Stimulated activated CD4-positive, alpha-beta T cell treated with anti-CD3 and anti-CD28 coated beads, Interleukin-12 subunit alpha, Interleukin-12 subunit beta, amount 100 ng/mL, for 24 hours (primary cell): Measurements from ENCODE around the gene SCAPER.
A peak's percentile ranks its signal among the peaks of the same experiment; 100 is the strongest.

Experiments
- DNase-seq, 2 experiments: peaks; one replicate each; pipeline ENCODE4 v3.0.0-alpha.2; 2020; ENCODE audit warnings: low read depth in 2 of 2

SCAPER gene, protein sequence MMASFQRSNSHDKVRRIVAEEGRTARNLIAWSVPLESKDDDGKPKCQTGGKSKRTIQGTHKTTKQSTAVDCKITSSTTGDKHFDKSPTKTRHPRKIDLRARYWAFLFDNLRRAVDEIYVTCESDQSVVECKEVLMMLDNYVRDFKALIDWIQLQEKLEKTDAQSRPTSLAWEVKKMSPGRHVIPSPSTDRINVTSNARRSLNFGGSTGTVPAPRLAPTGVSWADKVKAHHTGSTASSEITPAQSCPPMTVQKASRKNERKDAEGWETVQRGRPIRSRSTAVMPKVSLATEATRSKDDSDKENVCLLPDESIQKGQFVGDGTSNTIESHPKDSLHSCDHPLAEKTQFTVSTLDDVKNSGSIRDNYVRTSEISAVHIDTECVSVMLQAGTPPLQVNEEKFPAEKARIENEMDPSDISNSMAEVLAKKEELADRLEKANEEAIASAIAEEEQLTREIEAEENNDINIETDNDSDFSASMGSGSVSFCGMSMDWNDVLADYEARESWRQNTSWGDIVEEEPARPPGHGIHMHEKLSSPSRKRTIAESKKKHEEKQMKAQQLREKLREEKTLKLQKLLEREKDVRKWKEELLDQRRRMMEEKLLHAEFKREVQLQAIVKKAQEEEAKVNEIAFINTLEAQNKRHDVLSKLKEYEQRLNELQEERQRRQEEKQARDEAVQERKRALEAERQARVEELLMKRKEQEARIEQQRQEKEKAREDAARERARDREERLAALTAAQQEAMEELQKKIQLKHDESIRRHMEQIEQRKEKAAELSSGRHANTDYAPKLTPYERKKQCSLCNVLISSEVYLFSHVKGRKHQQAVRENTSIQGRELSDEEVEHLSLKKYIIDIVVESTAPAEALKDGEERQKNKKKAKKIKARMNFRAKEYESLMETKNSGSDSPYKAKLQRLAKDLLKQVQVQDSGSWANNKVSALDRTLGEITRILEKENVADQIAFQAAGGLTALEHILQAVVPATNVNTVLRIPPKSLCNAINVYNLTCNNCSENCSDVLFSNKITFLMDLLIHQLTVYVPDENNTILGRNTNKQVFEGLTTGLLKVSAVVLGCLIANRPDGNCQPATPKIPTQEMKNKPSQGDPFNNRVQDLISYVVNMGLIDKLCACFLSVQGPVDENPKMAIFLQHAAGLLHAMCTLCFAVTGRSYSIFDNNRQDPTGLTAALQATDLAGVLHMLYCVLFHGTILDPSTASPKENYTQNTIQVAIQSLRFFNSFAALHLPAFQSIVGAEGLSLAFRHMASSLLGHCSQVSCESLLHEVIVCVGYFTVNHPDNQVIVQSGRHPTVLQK (N-terminal part only)

DNA sequence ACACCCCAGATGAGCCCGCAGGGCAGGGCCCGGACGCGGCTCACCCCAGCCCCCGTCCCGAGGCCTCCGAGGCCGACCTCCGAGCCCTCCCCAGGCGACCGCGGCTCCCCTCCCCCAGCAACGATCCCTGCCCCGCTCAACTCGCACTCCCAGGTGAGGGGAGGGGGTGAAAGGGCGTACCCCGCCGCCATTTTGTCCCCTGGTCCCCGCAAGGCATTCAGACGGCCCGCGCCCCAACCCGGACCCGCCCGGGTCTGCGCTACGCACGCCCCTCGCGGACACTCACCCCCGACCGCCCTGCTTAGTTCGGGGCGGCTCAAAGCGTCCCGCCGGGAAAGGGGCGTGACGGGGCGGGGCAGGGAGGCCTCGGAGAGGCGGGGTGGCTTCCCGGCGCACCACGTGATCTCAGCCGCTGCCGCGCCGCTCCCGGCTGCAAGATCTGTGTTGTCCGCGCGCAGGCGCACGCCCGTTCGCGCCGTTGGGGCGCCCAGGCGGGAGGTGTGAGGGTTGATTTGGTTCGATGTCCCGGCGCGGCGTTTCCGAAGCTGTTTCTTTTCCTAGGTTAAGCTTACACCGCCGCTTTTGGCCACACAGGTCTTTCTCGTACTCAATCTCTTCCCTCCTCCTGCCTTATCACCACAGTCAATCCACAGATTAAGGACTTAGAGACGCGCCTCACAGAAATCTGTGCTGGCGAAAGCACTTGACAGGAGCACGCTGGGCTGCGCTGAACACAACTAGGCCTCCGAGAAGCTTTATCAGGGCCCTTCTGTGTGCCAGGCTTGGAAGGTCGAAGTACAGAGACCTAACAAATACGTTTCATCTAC is at the start of gene SCAPER:
TSS of gene SCAPER (minus strand) at position 328 of the 827 bp plus-strand sequence. CDS start 21,523 bp downstream, outside the sequence.
- DNase-seq: peak; percentile 84 to 91

DNA sequence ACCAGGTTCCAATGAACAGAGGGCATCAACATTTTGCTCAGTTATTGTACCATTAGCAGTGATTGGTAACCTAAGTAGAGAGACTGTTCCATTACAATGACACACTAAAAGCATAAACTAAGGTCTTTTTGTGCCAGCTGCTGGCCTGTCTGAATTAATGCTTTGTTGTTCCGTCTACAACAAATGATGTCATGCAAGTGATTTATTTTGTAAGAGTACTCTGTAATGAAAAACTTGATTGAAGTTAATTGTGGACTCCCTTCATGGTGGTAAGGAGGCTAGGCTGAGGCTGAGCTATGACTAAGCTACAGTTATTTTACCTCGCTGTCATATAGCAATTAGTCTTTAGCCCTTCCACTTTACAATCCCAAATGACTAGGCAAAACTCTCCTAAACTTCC is 49.6 kb upstream of the SCAPER start:
- no peak for DNase-seq

DNA sequence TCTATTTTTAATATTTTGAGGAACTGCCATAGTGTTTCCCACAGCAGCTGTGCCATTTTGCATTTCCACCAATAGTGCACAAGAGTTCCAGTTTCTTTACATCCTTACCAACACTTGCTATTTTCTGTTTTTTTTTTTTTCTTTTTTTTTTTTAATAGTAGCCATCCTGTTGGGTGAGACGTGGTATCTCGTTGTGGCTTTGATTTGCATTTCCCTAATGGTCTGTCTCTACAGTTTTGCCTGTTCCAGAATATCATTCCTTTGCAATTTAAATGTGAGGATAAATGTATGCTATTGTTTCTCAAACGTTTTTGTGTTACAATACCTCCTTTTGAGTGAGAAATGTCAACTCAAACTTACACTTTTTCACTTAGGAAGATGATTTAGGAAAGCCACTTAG is 48.8 kb upstream of the SCAPER start:
- no peak for DNase-seq

DNA sequence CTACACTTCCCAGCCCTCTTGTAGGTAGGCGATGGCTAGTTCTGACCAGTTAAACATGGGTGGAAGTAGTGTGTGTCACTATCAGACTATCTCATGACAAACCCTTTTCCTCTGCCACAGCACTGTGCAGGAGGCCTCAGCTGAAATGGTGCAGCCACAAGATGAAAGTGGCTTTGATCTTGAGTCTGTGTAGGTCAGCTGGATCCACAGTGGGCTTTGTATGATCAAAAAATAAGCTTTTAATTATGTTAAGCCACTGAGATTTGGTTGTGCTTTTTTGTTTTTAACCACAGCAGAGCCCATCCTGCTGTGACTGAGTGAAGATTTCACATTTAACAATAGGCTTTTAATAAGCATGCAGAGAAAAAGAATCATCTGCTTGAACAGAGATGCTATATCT is 46.1 kb upstream of the SCAPER start:
- DNase-seq: no peak

DNA sequence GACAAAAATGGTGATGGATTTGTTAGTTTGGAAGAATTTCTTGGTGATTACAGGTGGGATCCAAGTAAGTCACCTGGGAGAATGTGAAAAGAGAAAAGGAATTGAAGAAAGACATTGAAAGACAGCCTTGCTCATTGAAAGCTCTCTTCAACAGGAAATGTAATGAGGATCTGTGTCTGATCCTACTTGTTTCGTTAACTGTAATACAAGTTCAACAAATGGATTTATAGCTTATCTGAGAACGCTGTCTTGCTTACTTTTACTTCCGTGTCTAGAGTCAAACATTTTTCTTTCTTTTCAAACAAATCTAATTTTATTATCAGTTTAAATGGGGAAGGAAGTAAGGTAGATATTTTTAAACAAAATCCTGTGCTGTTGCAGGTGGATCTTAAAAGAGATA is 42.3 kb upstream of the SCAPER start:
- DNase-seq: no peak

DNA sequence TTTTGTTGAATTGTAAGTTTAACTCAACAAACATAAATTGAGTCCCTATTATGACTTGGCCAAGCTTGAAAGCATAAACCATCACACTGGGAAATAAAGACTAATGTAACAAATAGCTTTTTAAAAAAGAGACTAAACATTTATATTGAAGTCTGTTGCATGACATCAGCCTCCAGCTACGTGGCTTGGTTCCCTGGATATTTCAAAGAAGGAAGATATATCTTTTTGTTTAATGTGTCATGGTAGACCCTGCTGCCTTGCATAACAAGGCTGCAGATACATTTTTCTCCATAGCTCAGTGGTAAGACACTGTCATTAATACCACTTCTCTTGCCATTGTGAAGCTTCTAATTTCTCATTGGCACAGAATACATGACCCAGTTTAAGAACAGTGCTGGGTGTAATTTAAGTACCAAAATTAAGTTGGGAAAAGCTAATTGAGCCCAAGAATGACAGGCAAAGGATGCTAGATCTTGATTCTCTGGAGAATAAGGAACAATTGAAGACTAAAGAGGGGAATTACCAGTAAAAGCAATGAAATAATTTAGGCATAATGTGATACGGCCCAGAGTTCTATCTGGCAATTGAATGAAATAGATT is 40.5 kb upstream of the SCAPER start:
- DNase-seq: no peak

DNA sequence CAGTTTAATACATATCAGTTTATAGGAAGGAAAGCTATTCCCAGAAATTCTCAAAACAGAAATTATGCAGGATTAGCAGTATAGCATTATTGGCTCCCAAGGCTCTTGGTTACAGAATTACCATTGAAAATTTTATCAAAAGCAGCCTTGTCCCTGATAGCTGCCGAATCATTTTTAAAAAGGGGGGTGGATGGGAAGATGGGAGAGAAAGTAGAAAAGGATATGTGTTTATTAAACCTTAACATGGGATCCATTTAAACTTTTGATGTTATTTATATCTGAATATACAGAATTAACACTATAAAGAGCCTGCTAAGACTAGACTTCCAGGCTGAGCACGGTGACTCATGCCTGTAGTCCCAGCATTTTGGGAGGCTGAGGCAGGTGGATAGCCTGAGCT is 37.2 kb upstream of the SCAPER start:
- DNase-seq: no peak

DNA sequence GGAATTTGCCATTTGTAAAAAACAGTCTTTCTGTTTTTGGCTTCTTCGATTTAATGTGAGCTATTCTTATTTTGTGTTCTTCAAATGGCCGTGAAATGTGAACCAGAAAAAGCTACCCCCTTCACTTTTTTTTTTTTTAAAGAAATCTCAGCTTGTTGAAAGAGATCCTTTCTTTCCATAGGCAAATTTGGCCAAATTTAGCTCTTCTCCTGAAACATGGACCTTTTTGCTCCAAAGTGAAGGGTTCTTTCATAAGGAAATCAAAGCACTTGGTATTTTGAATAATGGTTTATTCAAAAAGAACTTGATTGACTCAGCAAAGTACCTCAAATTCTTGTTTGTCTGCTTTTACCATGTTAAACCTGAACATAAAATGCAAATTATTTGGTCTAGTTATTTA is 36.5 kb upstream of the SCAPER start:
- no peak for DNase-seq

DNA sequence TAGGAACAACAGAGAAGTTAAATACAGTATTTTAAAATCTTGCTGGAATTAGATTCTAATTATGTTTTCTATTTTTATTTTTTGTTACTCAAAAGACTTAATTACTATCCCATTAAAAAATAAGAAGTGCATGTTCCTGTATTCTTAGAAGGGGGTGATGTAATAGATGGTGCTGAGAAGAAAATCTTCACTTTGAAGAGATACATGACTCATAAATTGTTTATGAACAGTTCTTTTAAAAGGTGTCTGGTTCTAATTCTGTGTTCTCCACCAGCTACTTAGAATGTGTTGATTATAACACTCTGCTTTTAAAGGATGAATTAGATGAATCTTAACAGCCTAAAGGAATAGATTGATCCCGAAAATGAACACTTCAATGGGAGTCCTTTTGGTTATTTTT is 34.6 kb upstream of the SCAPER start:
- no peak for DNase-seq

DNA sequence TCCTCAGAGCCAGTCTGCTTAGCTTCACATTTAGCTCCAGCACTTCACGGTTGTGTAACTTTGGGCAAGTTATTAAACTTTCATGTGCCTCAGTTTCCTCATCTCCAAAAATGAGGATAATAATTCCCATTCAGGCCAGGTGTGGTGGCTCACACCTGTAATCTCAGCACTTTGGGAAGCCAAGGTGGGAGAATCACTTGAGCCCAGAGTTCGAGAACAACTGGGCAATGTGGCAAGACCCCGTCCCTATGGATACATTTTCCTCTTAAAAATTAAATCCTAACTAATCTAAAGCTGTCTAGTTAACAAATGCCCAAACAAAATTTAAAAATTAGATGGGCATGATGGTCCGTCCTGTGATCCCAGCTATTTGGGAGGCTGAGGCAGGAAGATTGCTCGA is 33.6 kb upstream of the SCAPER start:
- no peak for DNase-seq

DNA sequence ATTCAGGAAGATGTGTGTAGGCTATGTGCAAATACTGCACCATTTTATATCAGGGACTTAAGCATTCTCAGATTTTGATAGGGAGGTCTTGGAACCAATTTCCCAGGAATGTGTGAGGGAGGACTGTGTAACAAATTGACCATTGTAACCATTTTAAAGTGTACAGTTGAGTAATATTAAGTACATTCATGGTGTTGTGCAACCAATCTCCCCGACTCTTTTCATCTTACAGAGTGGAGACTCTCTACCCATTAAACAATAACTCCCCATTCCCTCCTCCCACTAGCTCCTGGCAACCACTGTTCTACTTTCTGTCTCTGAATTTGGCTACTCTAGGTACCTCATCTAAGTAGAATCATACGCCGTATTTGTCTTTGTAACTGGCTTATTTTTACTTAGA is 31.5 kb upstream of the SCAPER start:
- no peak for DNase-seq

DNA sequence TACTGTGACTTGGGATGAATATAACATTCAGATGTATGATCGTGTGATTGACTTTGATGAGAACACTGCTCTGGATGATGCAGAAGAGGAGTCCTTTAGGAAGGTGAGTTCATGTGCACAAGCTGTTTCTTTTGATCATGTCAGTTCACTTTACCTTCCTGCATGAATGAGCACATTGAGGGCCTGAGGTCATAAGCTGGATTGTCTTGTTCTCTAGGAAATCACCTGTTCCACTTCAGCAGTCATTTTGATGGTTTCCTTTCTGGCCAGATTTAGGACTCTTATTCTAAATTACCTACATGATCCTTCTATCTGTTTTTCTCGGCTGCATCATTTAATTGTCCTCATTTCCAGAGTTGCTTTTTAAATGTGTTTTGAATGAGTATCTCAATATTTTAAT is 30.5 kb upstream of the SCAPER start:
- DNase-seq: no peak

DNA sequence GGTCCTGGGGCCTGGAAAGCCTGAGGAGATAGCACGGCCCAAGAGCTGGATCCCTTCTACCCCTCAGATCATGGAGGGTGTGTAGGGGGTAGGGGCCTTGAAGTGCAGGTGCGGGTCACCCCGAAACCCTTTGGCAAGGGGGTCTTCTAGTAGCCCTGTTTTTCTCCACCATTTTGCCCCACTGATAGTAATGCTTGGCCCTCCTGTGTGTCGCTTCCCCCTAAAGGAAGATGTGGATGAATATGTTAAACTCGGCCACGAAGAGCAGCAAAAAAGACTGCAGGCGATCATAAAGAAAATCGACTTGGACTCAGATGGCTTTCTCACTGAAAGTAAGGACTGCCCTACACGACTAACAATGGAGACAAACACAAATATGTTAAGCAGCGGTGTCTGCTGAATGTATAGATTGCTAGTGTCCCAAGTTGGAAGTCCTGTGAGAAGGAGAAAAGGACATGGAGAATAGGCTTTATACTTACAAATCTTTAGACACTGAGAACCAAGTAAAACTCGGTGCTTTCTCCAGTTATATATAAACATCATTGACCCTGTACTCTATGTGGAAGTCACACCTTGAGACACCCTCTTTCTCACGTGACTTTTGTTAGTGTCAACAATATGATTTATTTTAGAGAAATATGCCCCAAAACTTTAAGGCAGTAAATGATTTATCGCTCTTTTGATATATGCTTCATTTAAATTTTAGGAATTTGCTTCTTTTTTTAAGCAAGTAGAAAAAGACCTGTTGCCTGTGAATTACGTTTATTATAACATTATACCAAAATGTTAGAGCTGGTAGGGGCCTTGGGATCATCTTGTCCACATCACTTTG is 27.2 kb upstream of the SCAPER start:
- DNase-seq: no peak

DNA sequence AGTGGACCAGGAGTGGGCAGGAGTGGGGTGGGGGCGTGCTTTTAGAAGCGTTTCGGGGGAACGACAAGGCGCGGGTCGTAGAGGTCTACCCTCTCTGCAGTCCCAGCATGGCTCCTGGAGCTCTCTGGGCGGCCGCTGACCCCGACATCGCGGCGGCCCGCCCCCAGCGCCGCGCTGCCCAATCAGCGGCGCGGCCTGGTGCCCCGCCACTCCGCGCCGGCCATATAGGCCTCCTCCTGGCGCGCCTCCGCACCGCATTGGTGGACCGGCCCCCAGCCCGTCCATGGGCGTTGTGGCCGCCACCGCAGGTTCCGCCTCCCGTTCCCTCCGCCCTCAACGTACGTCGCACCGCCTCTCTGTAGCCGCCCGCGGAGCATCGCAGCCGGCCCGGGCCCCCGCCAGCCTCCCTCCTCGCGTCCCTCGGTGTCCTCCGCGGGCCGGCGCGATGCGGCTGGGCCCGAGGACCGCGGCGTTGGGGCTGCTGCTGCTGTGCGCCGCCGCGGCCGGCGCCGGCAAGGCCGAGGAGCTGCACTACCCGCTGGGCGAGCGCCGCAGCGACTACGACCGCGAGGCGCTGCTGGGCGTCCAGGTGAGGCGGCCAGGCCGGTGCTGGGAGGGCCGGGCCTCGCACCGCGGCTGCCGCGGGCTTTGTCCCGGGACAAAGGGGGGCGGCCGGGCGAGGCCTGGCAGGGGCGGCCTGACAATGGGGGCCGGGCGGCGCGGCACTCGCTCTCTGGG is 26.4 kb upstream of the SCAPER start, which contains the start of gene RCN2:
TSS of gene RCN2 (plus strand) at position 353 of the 738 bp plus-strand sequence. CDS start at position 446, 93 bp downstream.
- peak; percentile 84 to 91 for DNase-seq

DNA sequence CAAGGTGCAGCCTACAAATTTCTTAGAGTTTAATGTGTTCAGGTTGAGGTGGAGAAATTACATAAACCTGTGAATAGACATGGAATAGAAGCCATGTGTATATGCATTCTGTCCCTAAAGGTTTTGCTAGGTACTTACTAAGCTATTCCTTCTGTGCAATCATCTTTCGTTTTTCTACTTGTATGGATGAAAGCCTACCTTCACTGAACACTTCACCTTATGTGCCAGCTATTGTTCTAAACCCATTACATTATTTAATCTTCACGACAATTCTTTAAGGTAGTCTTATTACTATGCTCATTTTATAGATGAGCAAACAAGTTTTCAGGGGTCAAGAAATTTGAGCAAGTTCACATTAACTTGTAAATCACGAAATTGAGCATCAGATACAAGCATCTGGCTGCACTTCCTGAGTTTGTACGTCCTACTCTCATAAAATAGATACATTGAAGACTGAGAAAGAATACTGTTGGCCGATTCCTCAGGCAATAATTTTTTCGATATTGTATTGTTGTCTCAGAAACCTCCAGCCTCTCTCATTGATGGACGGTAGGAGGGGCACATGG is 25.8 kb upstream of the SCAPER start:
- no peak for DNase-seq

DNA sequence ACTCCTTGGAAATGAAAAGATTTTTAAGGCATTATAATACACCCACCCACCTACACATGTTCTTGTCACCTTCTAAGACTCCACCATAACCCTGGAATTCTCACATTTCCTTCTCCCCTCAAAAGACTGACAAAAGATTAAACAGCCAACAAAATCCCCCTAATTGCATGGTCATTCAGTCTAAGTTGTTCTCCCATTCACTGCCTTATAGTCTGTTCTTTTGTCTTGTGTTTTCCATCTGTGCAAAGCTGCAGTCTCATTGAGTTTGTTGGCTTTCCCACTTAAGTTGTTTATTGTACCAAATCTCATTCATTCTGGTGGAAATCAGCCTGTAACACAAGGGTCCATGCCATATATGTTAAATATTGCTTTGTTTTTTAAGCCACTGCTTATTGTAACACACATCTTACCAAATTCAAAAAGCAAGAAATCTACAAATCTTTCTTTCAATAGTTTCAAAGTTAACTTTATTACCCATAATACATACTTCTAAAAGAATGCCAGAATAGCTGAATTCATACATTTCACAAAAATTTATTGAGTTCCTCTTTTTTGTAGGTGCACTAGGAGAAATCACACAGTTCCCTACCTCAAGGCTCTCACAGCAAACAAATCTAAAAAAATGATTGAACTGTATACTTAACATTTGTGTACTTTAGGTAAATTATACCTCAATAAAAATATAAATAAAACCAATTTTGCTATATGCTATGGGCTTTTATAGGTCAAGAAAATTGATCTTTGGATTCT is 24.0 kb upstream of the SCAPER start:
- no peak for DNase-seq

DNA sequence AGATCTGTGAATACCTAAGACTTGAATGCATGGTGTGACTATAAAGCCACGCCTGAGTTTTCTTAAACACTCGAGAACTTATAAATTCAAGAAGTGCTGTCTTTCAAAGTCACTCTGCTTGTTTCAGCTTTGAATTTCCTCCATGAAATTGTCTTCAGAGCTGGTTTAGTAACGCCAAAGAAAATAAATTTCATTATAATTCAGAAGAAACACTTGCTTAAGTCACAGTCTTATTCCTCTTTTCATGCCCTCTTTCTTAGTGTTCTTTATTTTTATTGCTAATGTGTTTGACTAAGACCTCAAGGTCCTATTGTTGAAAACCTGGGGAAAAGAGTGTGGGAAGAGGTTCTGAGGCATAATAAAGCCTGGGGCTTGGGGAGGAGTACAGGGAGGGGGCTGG is 23.1 kb upstream of the SCAPER start:
- no peak for DNase-seq

DNA sequence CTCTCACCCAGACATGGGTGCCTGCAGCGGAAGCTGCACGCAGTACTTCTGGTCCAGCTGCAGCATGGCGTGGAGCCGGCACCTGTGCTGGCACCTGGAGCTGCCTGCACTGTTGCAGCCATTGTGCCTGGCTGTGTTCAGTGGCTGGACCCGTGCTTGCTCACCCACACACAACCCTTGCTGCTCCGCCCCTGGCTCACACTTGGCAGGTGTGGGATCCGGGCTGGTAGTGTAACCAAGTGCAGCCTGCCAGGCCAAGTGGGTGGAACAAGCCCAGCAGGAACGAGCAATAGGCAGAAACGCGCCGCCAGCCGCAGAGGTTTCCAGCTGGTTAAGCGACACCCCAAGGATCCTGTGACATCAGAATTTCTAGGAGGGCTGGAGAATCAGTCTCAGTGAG is 11.2 kb upstream of the SCAPER start:
- DNase-seq: no peak
